ENCODE data around the gene CTNNA3. TPM values are rescaled to one million over a fixed set of nuclear protein-coding genes. Genes with fewer than 3 reads are reported as not detected.

Gene CTNNA3
- total RNA-seq, 1 experiment from 2014 or later, result 0.32 TPM

DNA sequence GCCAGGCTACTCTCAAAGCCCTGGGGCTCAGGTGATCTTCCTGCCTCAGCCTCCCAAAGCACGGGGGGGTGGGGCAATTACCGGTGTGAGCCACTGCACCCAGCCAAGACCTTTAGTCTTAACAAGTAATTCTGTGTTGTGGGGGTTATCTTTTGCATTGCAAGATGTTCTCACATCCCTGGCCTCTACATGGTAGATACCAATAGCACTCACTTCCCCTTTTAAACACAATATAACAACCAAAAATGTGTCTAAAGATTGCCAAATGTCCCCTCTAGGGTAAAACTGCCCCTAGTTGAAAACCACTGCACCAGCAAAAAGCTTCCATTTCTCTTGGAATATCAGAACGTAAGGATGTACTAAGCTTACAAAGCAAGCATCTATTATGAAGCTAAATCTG lies 225.0 kb downstream of the CTNNA3 start:
- H3K27me3 ChIP-seq (ENCODE audit: insufficient read depth, low read length), result no peaks in the 10 kb centered on the region
- CTCF ChIA-PET, result no interaction called here
- no peaks in the 10 kb centered on the region for H3K9me2 ChIP-seq (ENCODE audit: insufficient read depth)
- H2AFZ ChIP-seq (ENCODE audit: low read depth, low read length, poor library complexity, severe bottlenecking), result no peak overlapping the region
- no peak overlapping the region for H3K4me3 ChIP-seq (replicated peaks in 1 of 2; ENCODE audit: low read depth in 1 of 2, low read length in 2 of 2)
- RAD21 ChIA-PET (ENCODE audit: low non-redundant PET in 1 of 2, low total read pairs in 2 of 2, uncharacterized antibody in 2 of 2, unreplicated experiment in 2 of 2), result no interaction called here
- no peaks in the 10 kb centered on the region; a peak in 1 of 4 replicates for H3K4me1 ChIP-seq (ENCODE audit: control insufficient read depth in 1 of 2, insufficient read depth in 2 of 2, low read length in 2 of 2)
- H3K9me3 ChIP-seq (ENCODE audit: control insufficient read depth in 1 of 2, insufficient read depth in 1 of 2, low read depth in 1 of 2, low read length in 2 of 2), result no peaks in the 10 kb centered on the region
- no peak overlapping the region for H3K27ac ChIP-seq (ENCODE audit: low read depth, low read length)
- no peaks in the 10 kb centered on the region for H4K20me1 ChIP-seq (ENCODE audit: insufficient read depth)
- no TSS peak for BruUV-seq (replicated peaks)
- POLR2A ChIA-PET, result no interaction called here
- no peaks in the 10 kb centered on the region for H3K79me2 ChIP-seq (ENCODE audit: insufficient read depth, low read length)
- H3K36me3 ChIP-seq (ENCODE audit: control insufficient read depth in 1 of 2, insufficient read depth in 2 of 2, low read length in 2 of 2), result no peaks in the 10 kb centered on the region
- ATAC-seq (no peak), DNase-seq (ENCODE audit: low read depth, low spot score) (no peak)
- TF ChIP-seq CBX3 (IDR thresholded peaks at IDR 0.05; ENCODE audit: low read depth), result no peak
- no peak for TF ChIP-seq EZH2phosphoT487 (IDR thresholded peaks at IDR 0.05; ENCODE audit: borderline replicate concordance)
- TF ChIP-seq ZNF274 (IDR thresholded peaks at IDR 0.05; ENCODE audit: low read depth, low read length), result no peak
- no peak for TF ChIP-seq ELF1 (IDR thresholded peaks at IDR 0.05; ENCODE audit: borderline replicate concordance, low read depth)
- TF ChIP-seq RAD21 (IDR thresholded peaks at IDR 0.05; ENCODE audit: low read depth), result no peak
- TF ChIP-seq SRF (IDR thresholded peaks at IDR 0.05; ENCODE audit: low read depth), result no peak
- no peak for TF ChIP-seq POLR2AphosphoS5 (IDR thresholded peaks at IDR 0.05; ENCODE audit: low read depth, low read length)
- no peak for TF ChIP-seq YY1 (IDR thresholded peaks at IDR 0.05; ENCODE audit: extremely low read depth, insufficient replicate concordance, low read depth, low read length)
- TF ChIP-seq, protein P1, sequence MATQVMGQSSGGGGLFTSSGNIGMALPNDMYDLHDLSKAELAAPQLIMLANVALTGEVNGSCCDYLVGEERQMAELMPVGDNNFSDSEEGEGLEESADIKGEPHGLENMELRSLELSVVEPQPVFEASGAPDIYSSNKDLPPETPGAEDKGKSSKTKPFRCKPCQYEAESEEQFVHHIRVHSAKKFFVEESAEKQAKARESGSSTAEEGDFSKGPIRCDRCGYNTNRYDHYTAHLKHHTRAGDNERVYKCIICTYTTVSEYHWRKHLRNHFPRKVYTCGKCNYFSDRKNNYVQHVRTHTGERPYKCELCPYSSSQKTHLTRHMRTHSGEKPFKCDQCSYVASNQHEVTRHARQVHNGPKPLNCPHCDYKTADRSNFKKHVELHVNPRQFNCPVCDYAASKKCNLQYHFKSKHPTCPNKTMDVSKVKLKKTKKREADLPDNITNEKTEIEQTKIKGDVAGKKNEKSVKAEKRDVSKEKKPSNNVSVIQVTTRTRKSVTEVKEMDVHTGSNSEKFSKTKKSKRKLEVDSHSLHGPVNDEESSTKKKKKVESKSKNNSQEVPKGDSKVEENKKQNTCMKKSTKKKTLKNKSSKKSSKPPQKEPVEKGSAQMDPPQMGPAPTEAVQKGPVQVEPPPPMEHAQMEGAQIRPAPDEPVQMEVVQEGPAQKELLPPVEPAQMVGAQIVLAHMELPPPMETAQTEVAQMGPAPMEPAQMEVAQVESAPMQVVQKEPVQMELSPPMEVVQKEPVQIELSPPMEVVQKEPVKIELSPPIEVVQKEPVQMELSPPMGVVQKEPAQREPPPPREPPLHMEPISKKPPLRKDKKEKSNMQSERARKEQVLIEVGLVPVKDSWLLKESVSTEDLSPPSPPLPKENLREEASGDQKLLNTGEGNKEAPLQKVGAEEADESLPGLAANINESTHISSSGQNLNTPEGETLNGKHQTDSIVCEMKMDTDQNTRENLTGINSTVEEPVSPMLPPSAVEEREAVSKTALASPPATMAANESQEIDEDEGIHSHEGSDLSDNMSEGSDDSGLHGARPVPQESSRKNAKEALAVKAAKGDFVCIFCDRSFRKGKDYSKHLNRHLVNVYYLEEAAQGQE (IDR thresholded peaks at IDR 0.05; ENCODE audit: low read depth), result no peak
- intact Hi-C loops (cut with micrococcal nuclease), result no loop called here
- no peak overlapping the region for H3K9ac ChIP-seq (ENCODE audit: low read length)
- no peak overlapping the region for H3K4me2 ChIP-seq (ENCODE audit: low read length)
